ENCODE data around the gene CCL27.

The CCL27 gene

DNA sequence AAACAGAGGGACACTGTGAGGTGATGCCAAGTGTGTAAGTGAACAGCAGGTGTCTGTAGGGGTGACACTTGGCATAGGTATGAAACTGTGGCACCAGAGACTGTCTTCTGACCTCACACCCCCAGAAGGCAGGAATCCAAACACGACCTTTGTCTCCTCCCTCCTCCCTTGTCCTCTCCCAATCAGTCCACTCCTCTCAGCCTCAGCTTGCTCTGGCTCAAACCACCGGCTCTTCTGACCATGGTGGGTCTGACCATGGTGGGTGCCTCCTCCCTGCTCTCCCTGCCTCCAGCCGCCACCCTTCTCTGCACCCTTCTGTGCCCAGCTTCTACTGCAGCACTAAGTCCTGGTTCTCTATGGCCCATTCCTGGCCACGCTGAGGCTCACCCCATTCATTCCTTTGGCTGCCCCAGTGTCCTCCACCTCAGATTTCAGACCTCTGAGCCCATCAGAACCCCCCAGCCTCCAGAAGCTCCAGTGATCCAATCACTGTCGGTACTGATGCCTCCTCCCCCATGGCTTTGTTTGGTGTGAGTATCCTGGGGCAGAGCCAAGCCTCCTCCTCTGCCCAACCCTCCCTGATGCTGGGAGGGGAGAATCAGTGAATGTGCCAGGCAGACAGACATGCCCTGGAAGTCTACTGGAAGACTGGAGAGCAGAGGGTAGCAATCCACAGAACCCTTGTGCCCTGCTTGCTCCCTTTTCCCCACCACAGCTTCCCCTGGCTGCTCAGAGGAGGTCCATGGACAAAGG, 31.9 kb downstream of the CCL27 start:
- no peaks in the 10 kb centered on the region for H3K9me3 ChIP-seq (ENCODE audit: insufficient read depth, low read length)
- TF ChIP-seq YY1 (IDR thresholded peaks at IDR 0.05; ENCODE audit: insufficient read depth, insufficient read length) = no peak
- TF ChIP-seq ZNF274 (IDR thresholded peaks at IDR 0.05; ENCODE audit: low read depth, low read length) = no peak
- no peak for TF ChIP-seq SUZ12 (IDR thresholded peaks at IDR 0.05; ENCODE audit: extremely low read depth, insufficient read depth, insufficient read length)
- no peak overlapping the region for H3K4me3 ChIP-seq (ENCODE audit: insufficient read length, low read depth)
- peaks cover 13% of the 10 kb centered on the region for H3K36me3 ChIP-seq (ENCODE audit: insufficient read depth, insufficient read length, low read length)
- no peak for DNase-seq (ENCODE audit: low read depth, low spot score)
- peaks cover 60% of the 10 kb centered on the region for H3K27me3 ChIP-seq (ENCODE audit: insufficient read depth, insufficient read length)
- H3K4me1 ChIP-seq (ENCODE audit: insufficient read depth, insufficient read length) = peaks cover 14% of the 10 kb centered on the region
- H3K9ac ChIP-seq (ENCODE audit: insufficient read length, low read depth) = no peak overlapping the region

DNA sequence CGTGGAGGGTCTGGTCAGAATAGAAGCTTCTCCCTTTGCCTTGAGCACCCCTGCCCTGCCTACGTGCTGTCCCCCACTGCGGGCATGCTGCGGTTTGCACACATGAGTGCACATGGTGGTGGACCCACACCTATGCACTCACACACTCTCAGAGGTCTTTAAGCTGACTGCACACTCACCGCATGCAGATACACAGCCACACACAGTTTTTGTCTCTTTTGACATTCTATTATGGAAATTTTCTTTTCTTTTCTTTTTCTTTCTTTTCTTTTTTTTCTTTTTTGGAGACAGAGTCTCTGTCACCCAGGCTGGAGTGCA, 33.0 kb downstream of the CCL27 start:
- Histone ChIP-seq H3K4me1 (ENCODE audit: insufficient read depth, insufficient read length) (peaks cover 6% of the 10 kb centered on the region), H3K36me3 (ENCODE audit: insufficient read depth, insufficient read length, low read length) (peaks cover 2% of the 10 kb centered on the region), H3K4me3 (ENCODE audit: insufficient read length, low read depth) (peak overlapping the region; percentile 12), H3K27me3 (ENCODE audit: insufficient read depth, insufficient read length) (peaks cover 71% of the 10 kb centered on the region), H3K9me3 (ENCODE audit: insufficient read depth, low read length) (no peaks in the 10 kb centered on the region), H3K9ac (ENCODE audit: insufficient read length, low read depth) (no peak overlapping the region)
- TF ChIP-seq YY1 (IDR thresholded peaks at IDR 0.05; ENCODE audit: insufficient read depth, insufficient read length) = no peak
- TF ChIP-seq ZNF274 (IDR thresholded peaks at IDR 0.05; ENCODE audit: low read depth, low read length) = no peak
- TF ChIP-seq SUZ12 (IDR thresholded peaks at IDR 0.05; ENCODE audit: extremely low read depth, insufficient read depth, insufficient read length) = no peak
- no peak for DNase-seq (ENCODE audit: low read depth, low spot score)

DNA sequence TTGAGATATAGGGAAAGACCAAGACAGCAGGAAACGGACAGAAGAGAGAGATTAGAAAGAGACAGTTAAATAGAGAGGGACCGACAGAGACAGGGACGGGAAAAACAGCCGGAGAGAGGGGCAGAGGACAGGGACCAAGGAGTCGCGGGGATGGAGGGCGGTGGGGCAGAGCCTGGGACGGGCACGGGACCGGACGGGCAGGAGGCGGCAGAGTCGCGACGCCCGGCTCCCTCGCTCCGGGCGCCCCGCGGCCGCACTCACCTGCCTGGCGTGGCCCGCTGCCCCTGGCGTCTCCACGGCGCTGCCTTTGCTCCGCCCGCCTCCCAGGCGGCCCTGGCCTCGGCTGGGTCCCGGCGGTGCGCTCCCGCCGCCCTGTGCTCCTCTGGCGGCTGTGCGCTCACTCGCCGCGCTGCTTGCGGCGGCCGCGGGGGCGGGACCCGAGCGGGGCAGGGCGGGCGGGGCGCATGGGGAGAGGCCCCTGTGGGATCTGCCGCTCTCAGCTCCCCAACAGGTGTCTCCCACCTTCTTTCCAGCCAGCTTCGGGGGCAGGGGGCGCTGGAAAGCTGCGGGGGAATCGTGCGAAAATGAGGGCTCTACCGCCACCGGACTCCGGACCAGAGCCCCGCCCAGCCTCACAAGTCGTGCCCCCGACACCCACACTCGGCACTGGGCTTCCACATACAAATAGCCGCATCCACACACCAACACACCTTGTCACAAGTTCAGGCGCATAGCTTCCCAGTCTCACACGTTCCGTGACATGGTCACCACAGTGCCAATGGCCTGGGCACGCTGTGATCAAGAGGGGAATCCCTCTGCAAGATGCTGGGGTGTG, 33.6 kb downstream of the CCL27 start, which contains the start of gene ARID3C:
Gene ARID3C (minus strand): TSS at position 411 of the 835 bp plus-strand sequence. CDS start 1,052 bp downstream, outside the sequence.
- peaks cover 77% of the 10 kb centered on the region for H3K27me3 ChIP-seq (ENCODE audit: insufficient read depth, insufficient read length)
- H3K36me3 ChIP-seq (ENCODE audit: insufficient read depth, insufficient read length, low read length) = no peaks in the 10 kb centered on the region
- DNase-seq (ENCODE audit: low read depth, low spot score) = no peak
- TF ChIP-seq ZNF274 (IDR thresholded peaks at IDR 0.05; ENCODE audit: low read depth, low read length) (no peak), SUZ12 (IDR thresholded peaks at IDR 0.05; ENCODE audit: extremely low read depth, insufficient read depth, insufficient read length) (no peak), YY1 (IDR thresholded peaks at IDR 0.05; ENCODE audit: insufficient read depth, insufficient read length) (no peak)
- H3K9ac ChIP-seq (ENCODE audit: insufficient read length, low read depth) = peak within 1 kb of the TSS; percentile 71
- peak within 1 kb of the TSS; percentile 41 for H3K4me3 ChIP-seq (ENCODE audit: insufficient read length, low read depth)
- H3K4me1 ChIP-seq (ENCODE audit: insufficient read depth, insufficient read length) = peaks cover 6% of the 10 kb centered on the region
- H3K9me3 ChIP-seq (ENCODE audit: insufficient read depth, low read length) = no peaks in the 10 kb centered on the region

DNA sequence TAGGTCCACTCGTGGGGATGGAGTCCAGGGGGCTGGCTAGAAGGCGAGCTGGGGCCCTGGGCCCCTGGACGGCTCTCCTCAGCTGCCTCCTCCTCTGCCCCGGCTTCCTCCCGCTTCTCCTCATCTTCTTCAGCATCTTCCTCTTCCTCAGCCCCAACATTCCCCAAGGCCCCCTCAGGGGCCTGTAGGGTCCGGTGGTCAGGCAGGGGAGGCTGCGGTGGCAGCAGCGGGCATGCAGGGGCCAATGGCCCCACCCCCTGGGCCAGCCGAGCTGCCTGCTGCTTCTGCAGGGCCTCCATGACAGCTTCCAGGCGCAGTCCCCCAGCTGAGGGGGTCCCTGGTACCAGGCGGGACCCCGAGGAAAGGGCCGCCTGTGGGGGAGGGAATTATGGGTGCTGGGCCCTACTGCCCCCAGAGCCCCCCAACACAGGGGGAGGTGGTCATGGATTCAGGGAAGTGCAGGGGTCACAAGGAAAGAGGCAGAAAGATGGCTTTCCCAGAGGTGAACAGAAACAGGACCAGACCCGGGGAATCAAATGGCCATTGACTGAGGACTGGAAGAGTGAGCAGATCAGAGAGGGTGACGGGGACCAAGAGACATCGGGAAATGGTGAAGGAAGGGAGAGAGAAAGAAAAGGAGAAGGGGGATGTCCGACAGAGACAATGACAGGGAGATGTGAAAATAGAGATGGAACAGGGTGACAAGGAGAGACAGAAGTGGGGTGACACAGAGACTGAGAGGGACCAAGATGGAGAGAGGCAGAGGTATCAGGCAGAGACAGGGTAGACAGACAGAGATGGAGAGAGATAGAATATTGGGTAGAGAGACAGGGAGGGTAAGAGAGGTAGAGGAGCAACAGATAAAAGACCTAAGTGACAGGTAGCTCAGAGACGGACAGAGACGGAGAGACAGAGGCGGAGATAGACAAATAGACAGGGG, 34.5 kb downstream of the CCL27 start:
- DNase-seq (ENCODE audit: low read depth, low spot score) = no peak
- H3K4me3 ChIP-seq (ENCODE audit: insufficient read length, low read depth) = peak overlapping the region; percentile 41
- no peak overlapping the region for H3K9ac ChIP-seq (ENCODE audit: insufficient read length, low read depth)
- H3K27me3 ChIP-seq (ENCODE audit: insufficient read depth, insufficient read length) = peaks cover 78% of the 10 kb centered on the region
- no peaks in the 10 kb centered on the region for H3K36me3 ChIP-seq (ENCODE audit: insufficient read depth, insufficient read length, low read length)
- H3K9me3 ChIP-seq (ENCODE audit: insufficient read depth, low read length) = no peaks in the 10 kb centered on the region
- peaks cover 3% of the 10 kb centered on the region for H3K4me1 ChIP-seq (ENCODE audit: insufficient read depth, insufficient read length)
- TF ChIP-seq YY1 (IDR thresholded peaks at IDR 0.05; ENCODE audit: insufficient read depth, insufficient read length) = no peak
- TF ChIP-seq SUZ12 (IDR thresholded peaks at IDR 0.05; ENCODE audit: extremely low read depth, insufficient read depth, insufficient read length) = no peak
- TF ChIP-seq ZNF274 (IDR thresholded peaks at IDR 0.05; ENCODE audit: low read depth, low read length) = no peak

DNA sequence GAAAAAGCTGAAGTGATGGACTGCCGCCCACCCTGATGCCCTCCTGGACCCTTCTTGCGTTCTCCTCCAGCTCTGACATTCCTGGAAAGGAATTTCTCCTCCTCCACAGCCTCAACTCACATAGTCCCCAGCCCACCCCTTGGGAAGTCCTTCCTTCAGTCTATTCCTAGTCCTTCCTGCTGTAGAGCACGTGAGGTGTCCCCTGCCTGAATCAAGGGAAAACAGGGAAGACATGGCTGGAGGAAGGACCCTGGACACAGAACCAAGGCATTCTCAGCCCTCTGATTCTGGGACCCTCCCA, 37.3 kb downstream of the CCL27 start:
- H3K27me3 ChIP-seq (ENCODE audit: insufficient read depth, insufficient read length) = peaks cover 63% of the 10 kb centered on the region
- H3K36me3 ChIP-seq (ENCODE audit: insufficient read depth, insufficient read length, low read length) = no peaks in the 10 kb centered on the region
- DNase-seq (ENCODE audit: low read depth, low spot score) = no peak
- H3K4me1 ChIP-seq (ENCODE audit: insufficient read depth, insufficient read length) = no peaks in the 10 kb centered on the region
- H3K9me3 ChIP-seq (ENCODE audit: insufficient read depth, low read length) = no peaks in the 10 kb centered on the region
- no peak overlapping the region for H3K9ac ChIP-seq (ENCODE audit: insufficient read length, low read depth)
- no peak overlapping the region for H3K4me3 ChIP-seq (ENCODE audit: insufficient read length, low read depth)
- TF ChIP-seq SUZ12 (IDR thresholded peaks at IDR 0.05; ENCODE audit: extremely low read depth, insufficient read depth, insufficient read length) (no peak), YY1 (IDR thresholded peaks at IDR 0.05; ENCODE audit: insufficient read depth, insufficient read length) (no peak), ZNF274 (IDR thresholded peaks at IDR 0.05; ENCODE audit: low read depth, low read length) (no peak)

DNA sequence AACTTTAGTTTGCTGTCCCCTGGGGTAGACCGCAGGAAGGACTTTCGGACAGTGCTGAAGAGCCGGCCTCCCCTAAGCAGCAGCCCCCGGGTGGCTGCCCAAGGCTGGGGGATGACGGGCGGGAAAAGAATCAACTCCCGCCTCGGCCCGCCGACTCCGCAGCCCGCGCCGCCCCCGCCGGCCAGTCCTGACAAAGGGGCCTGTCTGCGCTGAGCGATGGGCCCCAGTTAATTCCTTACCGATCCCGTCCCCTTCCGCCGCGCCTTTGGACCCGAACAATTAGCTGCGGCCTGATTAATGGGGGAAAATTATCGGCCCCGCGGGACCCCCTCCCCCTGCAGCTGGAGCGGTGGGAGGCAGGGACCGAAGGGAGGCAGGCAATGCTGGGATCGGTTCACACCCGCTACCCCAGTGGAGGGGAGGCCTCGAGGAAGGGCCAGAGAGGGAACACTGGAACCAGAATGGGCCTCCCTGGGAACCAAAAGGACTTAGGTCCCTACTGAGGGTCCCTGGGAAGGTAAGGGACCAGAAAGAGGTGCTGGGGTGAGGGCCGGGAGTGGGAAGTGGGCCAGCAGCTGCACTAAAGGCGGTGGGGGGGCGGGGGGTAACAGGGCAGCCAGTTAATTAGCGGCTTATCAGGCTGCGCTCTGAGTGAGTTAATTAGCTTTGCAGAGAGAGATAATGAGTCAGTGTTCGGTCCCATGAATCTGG, 37.8 kb downstream of the CCL27 start:
- no peak overlapping the region for H3K9ac ChIP-seq (ENCODE audit: insufficient read length, low read depth)
- H3K36me3 ChIP-seq (ENCODE audit: insufficient read depth, insufficient read length, low read length) = no peaks in the 10 kb centered on the region
- H3K4me3 ChIP-seq (ENCODE audit: insufficient read length, low read depth) = no peak overlapping the region
- DNase-seq (ENCODE audit: low read depth, low spot score) = no peak
- peaks cover 57% of the 10 kb centered on the region for H3K27me3 ChIP-seq (ENCODE audit: insufficient read depth, insufficient read length)
- H3K9me3 ChIP-seq (ENCODE audit: insufficient read depth, low read length) = no peaks in the 10 kb centered on the region
- TF ChIP-seq YY1 (IDR thresholded peaks at IDR 0.05; ENCODE audit: insufficient read depth, insufficient read length) (no peak), SUZ12 (IDR thresholded peaks at IDR 0.05; ENCODE audit: extremely low read depth, insufficient read depth, insufficient read length) (no peak), ZNF274 (IDR thresholded peaks at IDR 0.05; ENCODE audit: low read depth, low read length) (no peak)
- H3K4me1 ChIP-seq (ENCODE audit: insufficient read depth, insufficient read length) = no peaks in the 10 kb centered on the region

All from NT2/D1 (cell line).